CD4-positive, alpha-beta T cell (primary cell): ENCODE measurements around the gene CCBE1. TPM values are rescaled to one million over a fixed set of nuclear protein-coding genes. Genes with fewer than 3 reads are reported as not detected.

ENCODE experiments used
- ATAC-seq: fragments of 200-7000 bp; cut with Tn5 transposase; one replicate; pipeline ENCODE4 v1.10.0; 2022; ENCODE audit warnings: mild to moderate bottlenecking; ENCODE audit not compliant: poor library complexity
- CTCF ChIA-PET: fragments of 350-600 bp; sonication (Branson Sonifier 250); formaldehyde crosslinking; loops from one replicate; lab custom pipeline; 2021; ENCODE audit warnings: antibody characterized with exemption, inconsistent platforms; lab: Charles Lee
- POLR2A ChIA-PET: fragments of 350-600 bp; sonication (Branson Sonifier 250); formaldehyde crosslinking; loops from one replicate; lab custom pipeline; 2021; ENCODE audit warnings: antibody characterized with exemption, inconsistent platforms; lab: Charles Lee
- DNase-seq, 14 experiments: peaks; one replicate each; pipeline ENCODE4 v3.0.0-alpha.2; 2013 to 2020; ENCODE audit warnings: mixed read lengths in 2 of 14
- H3K27ac ChIP-seq, 2 donors: one replicate each; pipeline versions ENCODE4 v1.5.1 to v1.7.0; 2013; ENCODE audit warnings: low read length in 2 of 2, low read depth in 1 of 2, mild to moderate bottlenecking in 1 of 2
- H3K27me3 ChIP-seq, 2 experiments: 1 replicate in 1 of 2; 2 replicates in 1 of 2; pipeline versions ENCODE4 v1.6.1 to v1.7.0; 2013; ENCODE audit warnings: low read length in 2 of 2, control low read depth in 1 of 2, mild to moderate bottlenecking in 1 of 2, moderate library complexity in 1 of 2; ENCODE audit not compliant: insufficient read depth in 2 of 2, control insufficient read depth in 1 of 2
- H3K36me3 ChIP-seq: one replicate; pipeline ENCODE4 v1.6.1; 2013; ENCODE audit warnings: low read length, control low read depth; ENCODE audit not compliant: insufficient read depth
- H3K4me1 ChIP-seq: one replicate; pipeline ENCODE4 v1.6.1; 2013; ENCODE audit warnings: low read length, control low read depth; ENCODE audit not compliant: insufficient read depth
- H3K4me3 ChIP-seq: one replicate; pipeline ENCODE4 v1.5.1; 2013; ENCODE audit warnings: mild to moderate bottlenecking, low read length, moderate library complexity
- H3K9me3 ChIP-seq, 2 experiments: 1 replicate in 1 of 2; 2 replicates in 1 of 2; pipeline versions ENCODE4 v1.6.1 to v1.7.0; 2013; ENCODE audit warnings: low read length in 2 of 2, mild to moderate bottlenecking in 2 of 2, control low read depth in 1 of 2, moderate library complexity in 1 of 2; ENCODE audit not compliant: control insufficient read depth in 1 of 2, insufficient read depth in 1 of 2
- H3K27ac Mint-ChIP-seq: one replicate; pipeline ENCODE4 v1.8.0; 2020; ENCODE audit warnings: mixed read lengths
- H3K27me3 Mint-ChIP-seq: one replicate; pipeline ENCODE4 v1.8.0; 2021; ENCODE audit warnings: mixed read lengths
- H3K36me3 Mint-ChIP-seq: one replicate; pipeline ENCODE4 v1.8.0; 2021; ENCODE audit warnings: low read depth, mixed read lengths
- H3K4me1 Mint-ChIP-seq: one replicate; pipeline ENCODE4 v1.8.0; 2021; ENCODE audit warnings: low read depth, mixed read lengths
- H3K4me3 Mint-ChIP-seq: one replicate; pipeline ENCODE4 v1.8.0; 2020; ENCODE audit warnings: mild to moderate bottlenecking, mixed read lengths
- H3K9me3 Mint-ChIP-seq: one replicate; pipeline ENCODE4 v1.8.0; 2020; ENCODE audit warnings: mixed read lengths
- CTCF ChIP-seq: fragments of 200-600 bp; IDR thresholded peaks from one replicate; pipeline ENCODE4 v1.8.0; 2022; ENCODE audit warnings: antibody characterized with exemption, mild to moderate bottlenecking
- intact Hi-C, 2 experiments: fragments of 100-400 bp; cut with DNase I in 1 of 2; cut with micrococcal nuclease in 1 of 2; formaldehyde crosslinking; loops; one replicate each; pipeline versions ENCODE4 v1.15.1 to v1.9.0; 2023 to 2025; cut with DNase I, micrococcal nuclease
- total RNA-seq, 174 experiments: library from RNA in 2 of 174; stranded (reverse) in 2 of 174; gene quantifications; one replicate each; pipeline ENCODE4 v1.2.3 and lab custom pipeline; 2021 to 2026

The CCBE1 gene
- total RNA-seq, 2 experiments from 2014 or later = not detected

GRCh38 chr18:59606193-59607077 is 90.8 kb downstream of the CCBE1 start:
- intact Hi-C loops = no loop called here
- ChIA-PET CTCF (no interaction called here), POLR2A (no interaction called here)
- Histone ChIP-seq H3K27ac (no peak overlapping the region), H3K27me3 (no peaks in the 10 kb centered on the region), H3K9me3 (no peaks in the 10 kb centered on the region), H3K4me1 (no peaks in the 10 kb centered on the region), H3K36me3 (no peaks in the 10 kb centered on the region), H3K4me3 (no peak overlapping the region)
- ATAC-seq (no peak), DNase-seq (no peak)
- H3K36me3 Mint-ChIP-seq = no peaks in the 10 kb centered on the region
- no peak overlapping the region for H3K27ac Mint-ChIP-seq
- H3K4me1 Mint-ChIP-seq = no peaks in the 10 kb centered on the region
- H3K27me3 Mint-ChIP-seq = no peaks in the 10 kb centered on the region
- H3K4me3 Mint-ChIP-seq = no peak overlapping the region
- no peaks in the 10 kb centered on the region for H3K9me3 Mint-ChIP-seq
- no peak for TF ChIP-seq CTCF

GRCh38 chr18:59605633-59606192 is 91.5 kb downstream of the CCBE1 start:
- no peak for DNase-seq
- Mint-ChIP-seq H3K9me3 (no peaks in the 10 kb centered on the region), H3K4me3 (no peak overlapping the region), H3K27me3 (no peaks in the 10 kb centered on the region), H3K4me1 (no peaks in the 10 kb centered on the region), H3K36me3 (no peaks in the 10 kb centered on the region), H3K27ac (no peak overlapping the region)
- ChIA-PET POLR2A (no interaction called here), CTCF (no interaction called here)
- Histone ChIP-seq H3K27ac (no peak overlapping the region), H3K4me1 (no peaks in the 10 kb centered on the region), H3K4me3 (no peak overlapping the region), H3K36me3 (no peaks in the 10 kb centered on the region), H3K27me3 (no peaks in the 10 kb centered on the region), H3K9me3 (no peaks in the 10 kb centered on the region)
- intact Hi-C loops = no loop called here
- no peak for TF ChIP-seq CTCF
- ATAC-seq = no peak

GRCh38 chr18:59604877-59605276 is 92.3 kb downstream of the CCBE1 start:
- Mint-ChIP-seq H3K36me3 (no peaks in the 10 kb centered on the region), H3K9me3 (no peaks in the 10 kb centered on the region), H3K27ac (no peak overlapping the region), H3K27me3 (no peaks in the 10 kb centered on the region), H3K4me3 (no peak overlapping the region), H3K4me1 (no peaks in the 10 kb centered on the region)
- Histone ChIP-seq H3K27me3 (no peaks in the 10 kb centered on the region), H3K4me3 (no peak overlapping the region), H3K4me1 (no peaks in the 10 kb centered on the region), H3K9me3 (no peaks in the 10 kb centered on the region), H3K36me3 (no peaks in the 10 kb centered on the region), H3K27ac (no peak overlapping the region)
- DNase-seq (no peak), ATAC-seq (no peak)
- no peak for TF ChIP-seq CTCF
- CTCF ChIA-PET = no interaction called here
- intact Hi-C loops = no loop called here
- POLR2A ChIA-PET = no interaction called here
